ENCODE data around the gene KCTD11. TPM values are rescaled to one million over a fixed set of nuclear protein-coding genes. Genes with fewer than 3 reads are reported as not detected.

Gene KCTD11
- total and polyA plus RNA-seq, 8 donors = 0.58 to 14.1 (median 6.4) TPM

DNA sequence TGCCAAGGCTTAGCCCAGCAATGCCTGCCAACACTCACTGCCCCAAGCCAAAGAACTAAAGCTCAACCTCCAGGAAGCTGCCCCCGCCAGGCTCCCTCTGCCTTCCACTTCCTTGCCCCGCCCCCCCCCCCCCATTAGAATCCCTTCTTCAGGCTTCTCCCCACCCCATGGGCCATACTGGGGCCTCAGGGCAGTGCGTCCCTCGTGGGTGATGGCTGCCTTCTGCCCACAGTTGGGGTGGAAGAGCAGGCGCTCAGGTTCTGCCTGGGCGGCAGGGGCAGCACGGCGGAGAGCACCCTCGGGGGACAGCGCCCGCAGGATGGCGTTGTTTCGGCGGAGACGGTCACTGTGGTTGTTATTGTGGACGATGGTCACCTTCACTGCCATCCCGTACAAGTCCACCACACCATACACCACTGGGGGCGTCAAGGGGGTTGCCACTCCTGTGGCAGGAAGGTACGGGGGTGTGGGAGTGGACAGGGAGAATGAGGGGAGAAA lies 26.9 kb upstream of the KCTD11 start:
- no peak for DNase-seq
- intact Hi-C loops (cut with DNase I; ENCODE audit: low total_unique reads) = no loop called here
- H3K27me3 ChIP-seq = no peaks in the 10 kb centered on the region
- TF ChIP-seq POLR2A (IDR thresholded peaks at IDR 0.05) = no peak
- no peak for TF ChIP-seq POLR2AphosphoS5 (IDR thresholded peaks at IDR 0.05)
- no peak for TF ChIP-seq EP300 (IDR thresholded peaks at IDR 0.05)
- TF ChIP-seq, protein P1, sequence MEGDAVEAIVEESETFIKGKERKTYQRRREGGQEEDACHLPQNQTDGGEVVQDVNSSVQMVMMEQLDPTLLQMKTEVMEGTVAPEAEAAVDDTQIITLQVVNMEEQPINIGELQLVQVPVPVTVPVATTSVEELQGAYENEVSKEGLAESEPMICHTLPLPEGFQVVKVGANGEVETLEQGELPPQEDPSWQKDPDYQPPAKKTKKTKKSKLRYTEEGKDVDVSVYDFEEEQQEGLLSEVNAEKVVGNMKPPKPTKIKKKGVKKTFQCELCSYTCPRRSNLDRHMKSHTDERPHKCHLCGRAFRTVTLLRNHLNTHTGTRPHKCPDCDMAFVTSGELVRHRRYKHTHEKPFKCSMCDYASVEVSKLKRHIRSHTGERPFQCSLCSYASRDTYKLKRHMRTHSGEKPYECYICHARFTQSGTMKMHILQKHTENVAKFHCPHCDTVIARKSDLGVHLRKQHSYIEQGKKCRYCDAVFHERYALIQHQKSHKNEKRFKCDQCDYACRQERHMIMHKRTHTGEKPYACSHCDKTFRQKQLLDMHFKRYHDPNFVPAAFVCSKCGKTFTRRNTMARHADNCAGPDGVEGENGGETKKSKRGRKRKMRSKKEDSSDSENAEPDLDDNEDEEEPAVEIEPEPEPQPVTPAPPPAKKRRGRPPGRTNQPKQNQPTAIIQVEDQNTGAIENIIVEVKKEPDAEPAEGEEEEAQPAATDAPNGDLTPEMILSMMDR (IDR thresholded peaks at IDR 0.05) = no peak
- H3K36me3 ChIP-seq = peaks cover 44 to 73% (median 69%) of the 10 kb centered on the region in 4 donors
- H3K9me3 ChIP-seq = no peaks in the 10 kb centered on the region
- peaks cover 5 to 26% (median 22%) of the 10 kb centered on the region in 4 donors for H3K4me1 ChIP-seq
- no peak overlapping the region for H3K4me3 ChIP-seq
- 90 to 95% (median 92%) methylated on average over 18 to 19 of the region's 19 CpGs for WGBS, 5 donors
- H3K27ac ChIP-seq = no peak overlapping the region

DNA sequence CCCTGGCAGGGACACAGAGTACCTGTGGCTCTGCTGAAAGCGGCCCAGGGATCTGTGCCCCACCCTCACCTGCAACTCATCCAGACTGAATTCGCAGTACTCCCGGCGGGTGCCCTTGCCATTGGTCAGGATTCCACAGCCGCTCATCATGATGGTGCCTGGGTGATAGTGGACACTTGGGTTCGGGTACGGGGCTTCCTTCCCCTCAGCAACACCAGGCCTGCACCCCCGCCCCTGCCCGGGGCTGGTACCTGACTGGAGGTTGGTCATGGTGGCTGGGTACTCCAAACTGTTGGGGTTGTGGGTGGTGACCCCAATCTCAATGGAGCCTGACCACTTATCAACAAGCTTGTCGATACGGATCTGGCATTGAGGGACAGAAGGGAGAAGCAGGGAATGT lies 25.8 kb upstream of the KCTD11 start:
- Histone ChIP-seq H3K27me3 (no peaks in the 10 kb centered on the region), H3K27ac (no peak overlapping the region), H3K9me3 (no peaks in the 10 kb centered on the region), H3K4me1 (peaks cover 12 to 34% (median 29%) of the 10 kb centered on the region in 4 donors), H3K36me3 (peaks cover 34 to 62% (median 57%) of the 10 kb centered on the region in 4 donors), H3K4me3 (no peak overlapping the region)
- no peak for TF ChIP-seq POLR2A (IDR thresholded peaks at IDR 0.05)
- TF ChIP-seq, protein P1 (IDR thresholded peaks at IDR 0.05) = no peak
- no peak for TF ChIP-seq EP300 (IDR thresholded peaks at IDR 0.05)
- no peak for TF ChIP-seq POLR2AphosphoS5 (IDR thresholded peaks at IDR 0.05)
- no peak for DNase-seq
- 87 to 92% (median 91%) methylated on average over 10 to 11 of the region's 11 CpGs for WGBS, 5 donors
- intact Hi-C loops (cut with DNase I; ENCODE audit: low total_unique reads) = no loop called here

- Histone ChIP-seq H3K36me3 (peaks cover 25 to 53% (median 49%) of the 10 kb centered on the region in 4 donors), H3K4me1 (peaks cover 12 to 34% (median 29%) of the 10 kb centered on the region in 4 donors), H3K27ac (no peak overlapping the region), H3K4me3 (no peak overlapping the region), H3K9me3 (no peaks in the 10 kb centered on the region), H3K27me3 (no peaks in the 10 kb centered on the region)
- WGBS, 5 donors = 84 to 96% (median 90%) methylated on average over 7 of the region's 7 CpGs
- TF ChIP-seq EP300 (IDR thresholded peaks at IDR 0.05) (no peak), POLR2AphosphoS5 (IDR thresholded peaks at IDR 0.05) (no peak), POLR2A (IDR thresholded peaks at IDR 0.05) (no peak)
- TF ChIP-seq, protein P1 (IDR thresholded peaks at IDR 0.05) = no peak
- no peak for DNase-seq
- intact Hi-C loops (cut with DNase I; ENCODE audit: low total_unique reads) = no loop called here
Measured at GRCh38 chr17:7327056-7327455, 24.9 kb upstream of the KCTD11 start.

- peaks cover 21 to 49% (median 44%) of the 10 kb centered on the region in 4 donors for H3K36me3 ChIP-seq
- H3K4me1 ChIP-seq = peaks cover 12 to 34% (median 29%) of the 10 kb centered on the region in 4 donors
- no peak for DNase-seq
- no peaks in the 10 kb centered on the region for H3K27me3 ChIP-seq
- no peaks in the 10 kb centered on the region for H3K9me3 ChIP-seq
- TF ChIP-seq, protein P1 (IDR thresholded peaks at IDR 0.05) = no peak
- TF ChIP-seq EP300 (IDR thresholded peaks at IDR 0.05) = no peak
- no peak for TF ChIP-seq POLR2A (IDR thresholded peaks at IDR 0.05)
- intact Hi-C loops (cut with DNase I; ENCODE audit: low total_unique reads) = no loop called here
- no peak overlapping the region for H3K27ac ChIP-seq
- WGBS, 5 donors = 83 to 91% (median 87%) methylated on average over 12 to 17 of the region's 17 CpGs
- H3K4me3 ChIP-seq = no peak overlapping the region
Measured at GRCh38 chr17:7327501-7327900, 24.5 kb upstream of the KCTD11 start.
